GM21619 (cell line): ENCODE measurements around the gene SERPINE1.

Experiments used
- ATAC-seq: cut with Tn5 transposase; IDR thresholded peaks from one replicate; pipeline ENCODE4 v1.9.1; 2021; ENCODE audit not compliant: unreplicated experiment

The SERPINE1 gene

DNA sequence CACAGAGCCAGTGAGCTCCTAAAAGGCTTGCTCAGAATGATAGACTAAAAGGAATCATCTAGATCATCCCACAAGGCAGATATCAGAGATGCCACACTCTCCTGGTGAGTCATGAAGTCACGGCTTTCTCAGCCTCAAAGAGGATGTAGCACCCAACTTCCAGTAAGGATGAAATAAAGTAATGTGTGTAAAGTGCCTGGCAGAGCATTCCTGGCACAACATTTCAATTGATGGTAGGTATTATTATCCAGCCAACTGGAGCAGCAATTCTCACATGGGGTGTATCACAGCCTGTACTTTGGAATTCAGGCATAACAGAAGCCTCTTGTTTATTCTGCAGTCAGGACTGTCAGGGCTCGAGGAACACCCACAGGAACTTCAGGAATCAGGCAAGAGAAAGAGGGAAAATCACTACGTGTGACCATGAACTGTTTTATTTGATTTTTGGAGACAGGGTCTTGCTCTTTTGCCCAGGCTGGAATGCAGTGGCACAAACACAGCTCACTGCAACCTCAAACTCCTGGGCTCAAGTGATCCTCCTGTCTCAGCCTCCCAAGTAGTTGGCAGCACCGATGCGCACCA lies 58.4 kb downstream of the SERPINE1 start:
- no peak for ATAC-seq

DNA sequence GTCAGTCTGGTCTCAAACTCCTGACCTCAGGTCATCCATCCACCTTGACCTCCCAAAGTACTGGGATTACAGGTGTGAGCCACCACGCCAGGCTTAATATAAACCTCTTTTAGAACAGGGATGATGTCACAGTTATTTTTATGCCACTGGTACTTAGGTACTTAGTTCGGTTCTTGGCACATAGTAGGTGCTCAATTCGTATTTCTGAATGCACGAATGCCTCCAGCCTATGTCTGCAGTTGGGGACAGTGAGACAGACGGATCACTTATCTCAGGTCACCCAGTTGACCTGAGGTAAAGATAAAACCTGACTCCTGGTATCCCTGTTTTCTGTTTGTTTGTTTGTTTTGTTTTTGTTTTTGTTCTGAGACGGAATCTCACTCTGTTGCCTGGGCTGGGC lies 59.3 kb downstream of the SERPINE1 start:
- ATAC-seq = no peak

DNA sequence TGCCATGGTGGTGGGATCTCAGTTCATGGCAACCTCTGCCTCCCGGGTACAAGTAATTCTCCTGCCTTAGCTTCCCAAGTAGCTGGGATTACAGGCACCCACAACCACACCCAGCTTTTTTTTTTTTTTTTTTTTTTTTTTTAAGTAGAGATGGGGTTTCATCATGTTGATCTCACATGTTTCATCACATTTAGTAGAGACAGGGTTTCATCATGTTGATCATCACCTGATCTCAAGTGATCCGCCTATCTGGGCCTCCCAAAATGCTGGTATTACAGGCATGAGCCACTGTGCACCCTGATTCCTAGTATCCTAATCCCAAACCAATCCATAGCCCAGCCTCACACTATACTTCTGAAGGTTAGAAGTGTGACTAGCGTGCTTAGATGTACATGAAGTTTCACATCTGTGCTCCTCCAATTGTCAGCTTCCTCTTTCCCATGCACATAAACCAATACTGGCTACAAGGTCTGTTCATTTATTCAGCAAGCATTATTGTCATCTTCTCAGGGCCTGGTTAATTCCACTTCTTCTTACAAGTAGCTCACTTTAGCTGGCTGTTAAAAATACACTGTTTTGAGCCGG lies 60.0 kb downstream of the SERPINE1 start:
- no peak for ATAC-seq
